ENCODE data around the gene SARM1. TPM values are rescaled to one million over a fixed set of nuclear protein-coding genes. Genes with fewer than 3 reads are reported as not detected.
A peak's percentile ranks its signal among the peaks of the same experiment; 100 is the strongest.

SARM1 gene
- polyA plus RNA-seq, 1 of the 3 experiments (the other 2 are of a cell fraction): 17.4 TPM

DNA sequence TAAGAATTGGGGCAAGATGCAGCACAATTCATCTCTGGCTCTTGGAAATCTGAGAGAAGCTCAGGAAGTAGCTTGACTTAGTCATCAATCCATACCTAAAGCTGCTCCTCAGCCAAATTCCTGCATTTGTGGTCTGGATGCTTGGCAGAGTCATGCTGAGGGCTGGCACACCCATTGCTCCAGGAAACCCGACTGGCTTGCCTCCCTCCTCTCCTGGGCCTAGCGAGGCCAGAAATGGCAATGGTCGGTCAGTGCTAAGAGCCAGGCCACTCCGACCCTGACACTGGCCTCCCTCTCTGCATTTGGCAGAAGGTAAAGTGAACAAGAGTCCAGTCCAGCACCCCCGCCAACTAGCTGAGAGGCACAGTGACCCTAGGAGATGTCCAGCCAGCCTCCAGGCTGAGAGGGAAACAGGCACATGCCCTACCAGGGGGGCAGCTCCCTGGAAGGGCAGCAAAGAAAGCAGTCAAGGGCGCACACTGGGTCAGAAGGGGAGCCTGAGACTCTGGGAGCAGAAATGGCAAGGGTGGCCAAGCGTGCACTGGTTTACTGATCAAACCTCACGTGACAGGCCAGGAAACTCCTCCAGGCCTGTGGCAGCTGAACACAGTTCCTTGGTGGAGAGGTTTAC lies 24.1 kb upstream of the SARM1 start (continued):
- TF ChIP-seq EP300 (IDR thresholded peaks at IDR 0.05; ENCODE audit: borderline replicate concordance in 1 of 2, low read depth in 1 of 2, low read length in 1 of 2): peak in 1 of 2 experiments; percentile 55; a peak in 1 of 4 replicates

DNA sequence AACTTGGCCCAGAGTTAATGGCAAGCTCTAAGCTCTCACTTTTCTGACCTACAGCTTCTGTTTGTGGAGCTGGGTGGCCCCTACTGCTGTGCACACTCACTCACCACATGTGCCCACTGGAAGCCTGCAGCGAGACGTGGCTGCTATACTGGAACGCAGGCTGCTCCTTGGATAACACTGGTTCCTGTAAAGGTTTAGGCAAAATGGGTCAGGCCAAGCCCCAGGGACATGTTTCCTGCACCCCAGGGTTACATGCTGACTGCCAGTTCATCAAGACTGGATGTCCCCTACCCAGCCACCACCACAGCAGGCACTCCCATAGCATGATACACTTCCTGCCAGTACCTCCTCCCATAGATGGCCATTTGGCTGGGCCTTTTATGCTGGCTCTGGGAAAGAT lies 22.5 kb upstream of the SARM1 start:
- Histone ChIP-seq H3K9me2 (no peaks in the 10 kb centered on the region), H3F3A (replicated peaks; ENCODE audit: insufficient read depth) (peaks cover 43% of the 10 kb centered on the region), H3K4me2 (no peak overlapping the region), H3K9ac (no peak overlapping the region), H2AFZ (ENCODE audit: low read depth) (no peak overlapping the region), H3K36me3 (replicated peaks in 1 of 2; ENCODE audit: control insufficient read depth in 1 of 2, insufficient read depth in 2 of 2, low read length in 1 of 2) (peaks cover 67 to 77% of the 10 kb centered on the region in 2 experiments), H4K20me1 (ENCODE audit: insufficient read depth) (no peaks in the 10 kb centered on the region), H3K4me3 (ENCODE audit: low read depth in 2 of 2, low read length in 1 of 2) (no peak overlapping the region), H3K27me3 (ENCODE audit: insufficient read depth) (no peaks in the 10 kb centered on the region), H3K79me2 (ENCODE audit: insufficient read depth) (peaks cover 7% of the 10 kb centered on the region; the same call in 1 of the 2 replicates), H3K27ac (ENCODE audit: low read depth in 2 of 2, low read length in 1 of 2) (no peak overlapping the region; a peak in 1 of 4 replicates), H3K4me1 (ENCODE audit: control insufficient read depth in 1 of 2, insufficient read depth in 2 of 2, low read depth in 1 of 2, low read length in 1 of 2) (peaks cover 9 to 23% of the 10 kb centered on the region in 2 experiments), H3K9me3 (no peaks in the 10 kb centered on the region)
- ChIA-PET CTCF (no interaction called here), POLR2A (interaction anchor here (0.6 to 2.9 kb wide), 3 partner anchors 9 to 308 kb away, joined by 3 to 15 read pairs (median 10); partner anchors contain the start of genes IFT20, POLDIP2 and TNFAIP1)
- TF ChIP-seq MEF2A (IDR thresholded peaks at IDR 0.05; ENCODE audit: borderline replicate concordance, low read depth) (no peak), SIN3A (IDR thresholded peaks at IDR 0.05; ENCODE audit: borderline replicate concordance, low read depth, low read length) (no peak), RAD21 (IDR thresholded peaks at IDR 0.05; ENCODE audit: low read length) (no peak), TEAD4 (IDR thresholded peaks at IDR 0.05; ENCODE audit: borderline replicate concordance, insufficient read depth) (no peak), ELF1 (IDR thresholded peaks at IDR 0.05) (no peak)
- TF ChIP-seq, protein P1, sequence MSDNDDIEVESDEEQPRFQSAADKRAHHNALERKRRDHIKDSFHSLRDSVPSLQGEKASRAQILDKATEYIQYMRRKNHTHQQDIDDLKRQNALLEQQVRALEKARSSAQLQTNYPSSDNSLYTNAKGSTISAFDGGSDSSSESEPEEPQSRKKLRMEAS (IDR thresholded peaks at IDR 0.05; ENCODE audit: low read depth): no peak
- 77% methylated on average over 3 of the region's 3 CpGs for WGBS (ENCODE audit: low lambda C conversion rate)
- DNase-seq: no peak

DNA sequence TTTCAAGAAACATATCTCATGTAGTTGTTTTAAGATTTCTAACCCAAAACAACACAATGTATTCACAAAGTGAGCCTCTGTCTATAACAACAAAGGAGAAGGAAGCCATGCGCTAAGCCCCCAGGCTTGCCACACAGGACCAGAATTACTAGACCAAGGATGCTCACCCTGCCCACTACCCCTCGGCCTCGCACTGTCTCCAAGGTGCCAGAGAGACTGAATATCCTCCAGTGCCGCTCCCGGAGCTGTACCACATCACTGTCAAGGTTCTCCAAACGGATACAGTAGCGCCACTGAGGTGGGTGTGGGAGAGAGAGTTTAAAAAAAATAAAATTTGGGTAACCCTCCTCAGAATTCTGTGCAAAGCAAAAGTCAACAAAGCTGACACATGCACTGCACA lies 21.2 kb upstream of the SARM1 start:
- POLR2A ChIA-PET: no interaction called here
- 99% methylated on average over 7 of the region's 7 CpGs for WGBS (ENCODE audit: low lambda C conversion rate)
- peaks cover 66 to 73% of the 10 kb centered on the region in 2 experiments for H3K36me3 ChIP-seq (replicated peaks in 1 of 2; ENCODE audit: control insufficient read depth in 1 of 2, insufficient read depth in 2 of 2, low read length in 1 of 2)

More for the DNA sequence above, 21.2 kb upstream of the SARM1 start:
- TF ChIP-seq SIN3A (IDR thresholded peaks at IDR 0.05; ENCODE audit: borderline replicate concordance, low read depth, low read length) (no peak), ELF1 (IDR thresholded peaks at IDR 0.05) (no peak)
- TF ChIP-seq, protein P2, sequence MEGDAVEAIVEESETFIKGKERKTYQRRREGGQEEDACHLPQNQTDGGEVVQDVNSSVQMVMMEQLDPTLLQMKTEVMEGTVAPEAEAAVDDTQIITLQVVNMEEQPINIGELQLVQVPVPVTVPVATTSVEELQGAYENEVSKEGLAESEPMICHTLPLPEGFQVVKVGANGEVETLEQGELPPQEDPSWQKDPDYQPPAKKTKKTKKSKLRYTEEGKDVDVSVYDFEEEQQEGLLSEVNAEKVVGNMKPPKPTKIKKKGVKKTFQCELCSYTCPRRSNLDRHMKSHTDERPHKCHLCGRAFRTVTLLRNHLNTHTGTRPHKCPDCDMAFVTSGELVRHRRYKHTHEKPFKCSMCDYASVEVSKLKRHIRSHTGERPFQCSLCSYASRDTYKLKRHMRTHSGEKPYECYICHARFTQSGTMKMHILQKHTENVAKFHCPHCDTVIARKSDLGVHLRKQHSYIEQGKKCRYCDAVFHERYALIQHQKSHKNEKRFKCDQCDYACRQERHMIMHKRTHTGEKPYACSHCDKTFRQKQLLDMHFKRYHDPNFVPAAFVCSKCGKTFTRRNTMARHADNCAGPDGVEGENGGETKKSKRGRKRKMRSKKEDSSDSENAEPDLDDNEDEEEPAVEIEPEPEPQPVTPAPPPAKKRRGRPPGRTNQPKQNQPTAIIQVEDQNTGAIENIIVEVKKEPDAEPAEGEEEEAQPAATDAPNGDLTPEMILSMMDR (IDR thresholded peaks at IDR 0.05): no peak
- TF ChIP-seq, protein P1 (IDR thresholded peaks at IDR 0.05; ENCODE audit: low read depth): no peak
- H3K4me2 ChIP-seq: no peak overlapping the region
- peaks cover 11% of the 10 kb centered on the region; the same call in 1 of the 2 replicates for H3K79me2 ChIP-seq (ENCODE audit: insufficient read depth)
- H3K4me1 ChIP-seq (ENCODE audit: control insufficient read depth in 1 of 2, insufficient read depth in 2 of 2, low read depth in 1 of 2, low read length in 1 of 2): peaks cover 9 to 22% of the 10 kb centered on the region in 2 experiments
- no peak overlapping the region for H2AFZ ChIP-seq (ENCODE audit: low read depth)
- H3K9ac ChIP-seq: no peak overlapping the region
- no peaks in the 10 kb centered on the region for H3K9me3 ChIP-seq
- H3K9me2 ChIP-seq: no peaks in the 10 kb centered on the region
- CTCF ChIA-PET: no interaction called here
- no peaks in the 10 kb centered on the region for H4K20me1 ChIP-seq (ENCODE audit: insufficient read depth)
- H3K27ac ChIP-seq (ENCODE audit: low read depth in 2 of 2, low read length in 1 of 2): no peak overlapping the region
- H3F3A ChIP-seq (replicated peaks; ENCODE audit: insufficient read depth): peaks cover 36% of the 10 kb centered on the region
- no peaks in the 10 kb centered on the region for H3K27me3 ChIP-seq (ENCODE audit: insufficient read depth)
- DNase-seq: no peak
- H3K4me3 ChIP-seq (ENCODE audit: low read depth in 2 of 2, low read length in 1 of 2): no peak overlapping the region
